Activated CD4-positive, alpha-beta T cell treated with anti-CD3 and anti-CD28 coated beads, Interleukin-2, amount 50 U/mL, for 48 hours (primary cell): ENCODE results near the gene MYO15B.

Experiments used
- DNase-seq, 2 experiments: peaks; one replicate each; pipeline ENCODE4 v3.0.0-alpha.2; 2020

MYO15B gene

GRCh38 chr17:75558666-75559530 is 28.7 kb upstream of the MYO15B start:
- DNase-seq, result no peak

- no peak for DNase-seq
These were observed 27.6 kb upstream of the MYO15B start for GRCh38 chr17:75559958-75560533.

- DNase-seq, result no peak
These were observed 25.5 kb upstream of the MYO15B start for GRCh38 chr17:75561927-75562603.

GRCh38 chr17:75563063-75563758 is 24.4 kb upstream of the MYO15B start:
- no peak for DNase-seq

- DNase-seq, result no peak
These were observed 23.4 kb upstream of the MYO15B start for GRCh38 chr17:75564195-75564594.

GRCh38 chr17:75565066-75565465 is 22.5 kb upstream of the MYO15B start:
- no peak for DNase-seq

GRCh38 chr17:75565618-75566017 is 22.0 kb upstream of the MYO15B start:
- no peak for DNase-seq

GRCh38 chr17:75566416-75566815 is 21.2 kb upstream of the MYO15B start:
- DNase-seq, result no peak

- no peak for DNase-seq
These were observed 20.8 kb upstream of the MYO15B start for GRCh38 chr17:75566834-75567233.

GRCh38 chr17:75568412-75569255 is 19.0 kb upstream of the MYO15B start:
- no peak for DNase-seq

GRCh38 chr17:75570034-75570676 is 17.4 kb upstream of the MYO15B start:
- DNase-seq, result no peak

GRCh38 chr17:75570772-75571171 is 16.8 kb upstream of the MYO15B start:
- no peak for DNase-seq

- no peak for DNase-seq
These were observed 16.3 kb upstream of the MYO15B start for GRCh38 chr17:75571197-75571884.

- no peak for DNase-seq
These were observed 15.8 kb upstream of the MYO15B start for GRCh38 chr17:75571885-75572215.

- DNase-seq, result no peak
These were observed 14.7 kb upstream of the MYO15B start for GRCh38 chr17:75572713-75573539.

- no peak for DNase-seq
These were observed 14.1 kb upstream of the MYO15B start for GRCh38 chr17:75573540-75573957.

GRCh38 chr17:75573994-75574393 is 13.6 kb upstream of the MYO15B start:
- no peak for DNase-seq

- no peak for DNase-seq
These were observed 13.1 kb upstream of the MYO15B start for GRCh38 chr17:75574404-75575036.

- no peak for DNase-seq
These were observed 12.4 kb upstream of the MYO15B start for GRCh38 chr17:75575197-75575596.

- DNase-seq, result no peak
These were observed 11.9 kb upstream of the MYO15B start for GRCh38 chr17:75575728-75576127.
